Measurements from ENCODE around the gene RFC5.

The RFC5 gene

GRCh38 chr12:118025168-118025567, 8.7 kb downstream of the RFC5 start:
- no peak for TF ChIP-seq CTCF (IDR thresholded peaks at IDR 0.05; ENCODE audit: low read depth, low read length, missing control alignments)
- DNase-seq (ENCODE audit: extremely low read depth, low read depth) = no peak

GRCh38 chr12:118029166-118029565, 12.7 kb downstream of the RFC5 start:
- TF ChIP-seq CTCF (IDR thresholded peaks at IDR 0.05; ENCODE audit: low read depth, low read length, missing control alignments) = no peak
- no peak overlapping the region for H3K4me3 ChIP-seq (replicated peaks; ENCODE audit: low read depth, low read length)
- DNase-seq (ENCODE audit: extremely low read depth, low read depth) = no peak

More at GRCh38 chr12:118025168-118025567, 8.7 kb downstream of the RFC5 start:
- H3K4me3 ChIP-seq (replicated peaks; ENCODE audit: low read depth, low read length) = no peak overlapping the region

- no peak for TF ChIP-seq CTCF (IDR thresholded peaks at IDR 0.05; ENCODE audit: low read depth, low read length, missing control alignments)
- H3K4me3 ChIP-seq (replicated peaks; ENCODE audit: low read depth, low read length) = no peak overlapping the region
- no peak for DNase-seq (ENCODE audit: extremely low read depth, low read depth)
Observed at GRCh38 chr12:118032188-118032587, 15.7 kb downstream of the RFC5 start.

- no peak for TF ChIP-seq CTCF (IDR thresholded peaks at IDR 0.05; ENCODE audit: low read depth, low read length, missing control alignments)
- no peak for DNase-seq (ENCODE audit: extremely low read depth, low read depth)
- H3K4me3 ChIP-seq (replicated peaks; ENCODE audit: low read depth, low read length) = no peak overlapping the region
Observed at GRCh38 chr12:118033323-118033722, 16.8 kb downstream of the RFC5 start.

GRCh38 chr12:118033902-118034301, 17.4 kb downstream of the RFC5 start:
- H3K4me3 ChIP-seq (replicated peaks; ENCODE audit: low read depth, low read length) = no peak overlapping the region
- no peak for TF ChIP-seq CTCF (IDR thresholded peaks at IDR 0.05; ENCODE audit: low read depth, low read length, missing control alignments)
- no peak for DNase-seq (ENCODE audit: extremely low read depth, low read depth)

GRCh38 chr12:118034429-118035189, 18.1 kb downstream of the RFC5 start:
- peak; percentile 72 for DNase-seq (ENCODE audit: extremely low read depth, low read depth)
- no peak overlapping the region for H3K4me3 ChIP-seq (replicated peaks; ENCODE audit: low read depth, low read length)
- peak; percentile 45 for TF ChIP-seq CTCF (IDR thresholded peaks at IDR 0.05; ENCODE audit: low read depth, low read length, missing control alignments)
